Lower lobe of right lung (tissue), 2 donors: ENCODE results near the gene MCF2L. TPM values are rescaled to one million over a fixed set of nuclear protein-coding genes. Genes with fewer than 3 reads are reported as not detected.

Experiments
- ATAC-seq, 2 donors: fragments of 200-7000 bp; cut with Tn5 transposase; one replicate each; pipeline ENCODE4 v1.9.1; 2020 to 2022; ENCODE audit warnings: mild to moderate bottlenecking in 2 of 2, moderate library complexity in 2 of 2
- DNase-seq: peaks from one replicate; pipeline ENCODE4 v3.0.0-alpha.2; 2020
- H3K27ac ChIP-seq: fragments of 200-600 bp; one replicate; pipeline ENCODE4 v1.8.0; 2022
- H3K27me3 ChIP-seq: fragments of 200-600 bp; one replicate; pipeline ENCODE4 v1.8.0; 2022; ENCODE audit warnings: low read depth
- H3K36me3 ChIP-seq: fragments of 200-600 bp; one replicate; pipeline ENCODE4 v1.8.0; 2022; ENCODE audit warnings: mild to moderate bottlenecking
- H3K4me1 ChIP-seq: fragments of 200-600 bp; one replicate; pipeline ENCODE4 v1.8.0; 2022
- H3K4me3 ChIP-seq: fragments of 200-600 bp; one replicate; pipeline ENCODE4 v1.8.0; 2022; ENCODE audit warnings: mild to moderate bottlenecking
- H3K9me3 ChIP-seq: fragments of 200-600 bp; one replicate; pipeline ENCODE4 v1.8.0; 2022
- CTCF ChIP-seq: fragments of 200-600 bp; IDR thresholded peaks from one replicate; pipeline ENCODE4 v1.8.0; 2022; ENCODE audit warnings: antibody characterized with exemption, mild to moderate bottlenecking
- intact Hi-C: fragments of 100-400 bp; cut with DNase I; formaldehyde crosslinking; loops from one replicate; pipeline ENCODE4 v1.11.0; 2022
- total RNA-seq: library from RNA; stranded (reverse); fragmentation: NEBNext Ultra II Directional; extraction: Animal tissue kit (Norgen Biotek cat#: 25700); gene quantifications from one replicate; pipeline ENCODE4 v1.2.1, GENCODE V29; 2021
- donor health status: DM: no; HTN: yes; CAD: no; lungs with severe emphysema.

The MCF2L gene
- total RNA-seq, 1 donor from 2014 or later = 42.4 TPM

GRCh38 chr13:112991609-112992008, 22.6 kb downstream of the MCF2L start:
- Histone ChIP-seq H3K36me3 (no peaks in the 10 kb centered on the region), H3K4me1 (peaks cover 6% of the 10 kb centered on the region), H3K27me3 (no peaks in the 10 kb centered on the region), H3K27ac (no peak overlapping the region), H3K4me3 (no peak overlapping the region), H3K9me3 (no peaks in the 10 kb centered on the region)
- ATAC-seq = no peak
- TF ChIP-seq CTCF = no peak
- DNase-seq = no peak
- intact Hi-C loops = no loop called here

- no peak overlapping the region for H3K4me3 ChIP-seq
- H3K36me3 ChIP-seq = no peaks in the 10 kb centered on the region
- peaks cover 10% of the 10 kb centered on the region for H3K4me1 ChIP-seq
- TF ChIP-seq CTCF = no peak
- ATAC-seq (no peak), DNase-seq (peak; percentile 40)
- no peaks in the 10 kb centered on the region for H3K9me3 ChIP-seq
- H3K27ac ChIP-seq = no peak overlapping the region
- intact Hi-C loops = no loop called here
- H3K27me3 ChIP-seq = no peaks in the 10 kb centered on the region
Observed at GRCh38 chr13:112992931-112993680, 24.1 kb downstream of the MCF2L start.

- ATAC-seq (no peak), DNase-seq (peak; percentile 43)
- TF ChIP-seq CTCF = no peak
- intact Hi-C loops = no loop called here
- H3K27me3 ChIP-seq = no peaks in the 10 kb centered on the region
- H3K4me1 ChIP-seq = peaks cover 10% of the 10 kb centered on the region
- no peak overlapping the region for H3K4me3 ChIP-seq
- H3K36me3 ChIP-seq = no peaks in the 10 kb centered on the region
- no peaks in the 10 kb centered on the region for H3K9me3 ChIP-seq
- no peak overlapping the region for H3K27ac ChIP-seq
Observed at GRCh38 chr13:112994084-112994780, 25.2 kb downstream of the MCF2L start.

GRCh38 chr13:112994781-112995355, 25.9 kb downstream of the MCF2L start:
- DNase-seq (peak; percentile 37), ATAC-seq (no peak)
- intact Hi-C loops = no loop called here
- Histone ChIP-seq H3K4me1 (peaks cover 10% of the 10 kb centered on the region), H3K36me3 (no peaks in the 10 kb centered on the region), H3K4me3 (no peak overlapping the region), H3K27me3 (no peaks in the 10 kb centered on the region), H3K9me3 (no peaks in the 10 kb centered on the region), H3K27ac (no peak overlapping the region)
- TF ChIP-seq CTCF = no peak

GRCh38 chr13:112995395-112996191, 26.6 kb downstream of the MCF2L start:
- Histone ChIP-seq H3K36me3 (no peaks in the 10 kb centered on the region), H3K4me3 (no peak overlapping the region), H3K4me1 (peaks cover 10% of the 10 kb centered on the region), H3K27me3 (no peaks in the 10 kb centered on the region), H3K27ac (no peak overlapping the region), H3K9me3 (no peaks in the 10 kb centered on the region)
- no peak for TF ChIP-seq CTCF
- intact Hi-C loops = no loop called here
- DNase-seq (no peak), ATAC-seq (no peak)
